GM21786 (cell line): ENCODE results near the gene KNCN.

Source experiments
- ATAC-seq: cut with Tn5 transposase; IDR thresholded peaks from one replicate; pipeline ENCODE4 v1.9.1; 2021; ENCODE audit not compliant: unreplicated experiment

The KNCN gene

DNA sequence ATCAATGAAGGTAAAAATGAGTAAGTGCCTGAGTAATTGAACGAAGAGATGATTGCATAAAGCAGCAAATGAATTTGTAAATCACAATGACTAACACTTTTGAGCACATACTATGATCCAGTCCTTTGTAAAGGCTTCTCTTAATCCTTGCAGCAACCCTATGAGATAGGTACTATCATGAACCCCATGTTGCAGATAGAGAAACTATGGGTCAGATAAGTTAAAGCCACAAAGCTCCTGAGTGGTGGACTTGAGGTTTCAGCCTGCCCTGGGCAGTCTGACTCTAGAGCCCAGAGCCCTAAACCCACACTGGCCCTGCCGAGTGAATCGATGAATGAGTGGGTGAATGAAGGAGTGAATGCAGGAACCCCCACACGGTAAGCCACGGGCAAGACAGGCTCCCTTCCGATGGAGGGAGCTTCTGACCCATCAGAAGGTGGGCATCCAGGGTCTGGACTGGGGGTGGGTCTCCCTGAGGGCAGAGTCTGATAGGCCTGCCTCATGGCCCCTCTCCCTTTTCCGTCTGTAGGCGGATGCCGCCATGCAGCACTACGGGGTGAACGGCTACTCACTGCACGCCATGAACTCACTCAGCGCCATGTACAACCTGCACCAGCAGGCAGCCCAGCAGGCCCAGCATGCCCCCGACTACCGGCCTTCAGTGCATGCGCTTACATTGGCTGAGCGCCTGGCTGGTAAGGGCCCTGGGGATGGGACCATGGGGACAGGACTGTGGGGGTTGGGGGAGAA, 44.8 kb downstream of the KNCN start:
- ATAC-seq = no peak

DNA sequence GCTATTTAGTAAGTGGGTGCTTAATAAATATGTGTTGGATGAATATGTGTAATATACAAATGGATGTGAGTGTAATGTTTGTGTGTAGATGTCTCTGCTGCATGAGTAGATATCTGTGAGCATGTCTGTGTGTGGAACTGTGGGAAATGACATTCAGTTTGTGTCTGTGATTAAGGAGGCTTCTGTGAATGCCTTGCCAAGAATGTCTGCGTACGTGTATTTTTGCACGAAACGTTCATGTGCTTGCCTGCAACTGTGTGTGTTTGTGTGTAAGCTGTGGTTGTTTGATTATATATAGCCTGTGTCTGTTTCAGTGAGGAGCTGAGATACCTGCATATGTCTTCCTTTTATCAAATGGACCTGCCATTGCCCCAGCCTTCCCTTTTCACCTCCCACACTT, 48.0 kb downstream of the KNCN start:
- ATAC-seq = no peak

DNA sequence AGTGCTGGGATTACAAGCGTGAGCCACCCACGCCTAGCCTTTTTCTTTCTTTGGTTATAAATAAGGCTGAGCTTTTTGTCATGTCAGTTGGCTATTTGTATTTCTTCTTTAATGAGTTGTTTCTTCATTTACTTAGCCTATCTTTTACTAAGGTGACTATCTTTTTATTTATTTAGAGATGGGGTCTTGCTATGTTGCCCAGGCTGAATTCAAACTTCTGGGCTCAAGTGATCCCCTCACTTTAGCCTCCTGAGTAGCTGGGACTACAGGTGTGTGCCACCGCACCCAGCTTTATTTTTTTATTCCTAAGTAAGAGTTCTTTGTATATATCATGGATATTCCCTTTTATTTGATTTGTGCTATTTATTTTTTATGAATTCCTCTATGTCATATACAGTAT, 49.9 kb downstream of the KNCN start:
- ATAC-seq = no peak

DNA sequence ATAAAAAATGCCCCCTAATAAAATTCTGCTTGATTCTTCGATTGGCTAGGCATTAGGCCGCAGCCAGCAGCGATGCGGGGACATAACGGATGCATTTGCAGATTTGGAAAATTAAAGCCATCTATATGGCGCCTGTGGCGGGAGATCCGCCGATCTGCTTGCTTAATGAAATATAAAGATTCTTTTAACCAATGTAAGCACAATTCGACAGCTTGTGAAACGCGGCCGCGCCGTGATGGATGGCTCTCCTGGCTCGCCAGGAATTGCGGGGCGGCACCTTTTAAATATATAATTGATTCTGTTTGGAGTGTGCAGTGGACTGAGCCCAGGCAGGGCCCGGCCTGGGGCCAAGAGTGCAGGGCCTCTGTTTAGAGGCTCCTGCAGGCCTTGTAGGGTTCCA, 53.8 kb downstream of the KNCN start:
- no peak for ATAC-seq

DNA sequence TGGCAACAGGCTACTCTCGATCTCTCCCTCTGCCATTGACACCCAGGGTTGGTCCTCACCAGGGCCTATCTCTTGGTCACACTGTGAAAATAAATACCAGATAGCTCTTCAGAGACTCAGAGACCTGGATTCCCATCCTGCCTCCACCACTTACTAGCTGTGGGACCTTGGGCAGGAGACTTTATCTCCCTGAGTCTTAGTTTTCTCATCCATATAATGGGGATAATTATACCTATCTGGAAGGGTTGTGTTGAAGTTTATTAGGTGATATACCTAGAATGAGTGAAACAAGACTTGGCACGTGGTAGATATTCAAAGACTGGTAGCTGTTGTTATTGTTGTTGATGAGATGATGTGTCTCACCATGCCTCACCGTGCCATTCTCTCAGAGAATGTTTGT, 54.4 kb downstream of the KNCN start:
- ATAC-seq = no peak

DNA sequence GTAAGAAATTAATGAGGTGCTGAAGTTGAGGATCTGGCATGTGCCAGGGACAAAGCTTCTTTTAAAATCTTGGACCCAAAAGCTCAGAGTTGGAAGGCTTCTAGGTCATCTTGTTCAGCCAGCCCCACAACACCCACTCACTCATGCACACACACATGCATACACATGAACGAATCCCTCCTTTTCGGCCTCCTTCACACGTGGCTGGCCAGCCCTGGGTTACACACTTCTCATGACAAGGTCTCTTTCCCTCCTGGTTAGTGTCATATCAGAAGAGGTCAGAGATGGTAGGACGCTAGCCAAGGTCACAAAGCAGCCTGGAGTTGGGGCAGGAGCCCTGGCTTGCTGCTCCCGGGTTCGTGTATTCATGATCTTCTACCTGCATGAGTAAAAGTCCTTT, 54.9 kb downstream of the KNCN start:
- ATAC-seq = no peak

DNA sequence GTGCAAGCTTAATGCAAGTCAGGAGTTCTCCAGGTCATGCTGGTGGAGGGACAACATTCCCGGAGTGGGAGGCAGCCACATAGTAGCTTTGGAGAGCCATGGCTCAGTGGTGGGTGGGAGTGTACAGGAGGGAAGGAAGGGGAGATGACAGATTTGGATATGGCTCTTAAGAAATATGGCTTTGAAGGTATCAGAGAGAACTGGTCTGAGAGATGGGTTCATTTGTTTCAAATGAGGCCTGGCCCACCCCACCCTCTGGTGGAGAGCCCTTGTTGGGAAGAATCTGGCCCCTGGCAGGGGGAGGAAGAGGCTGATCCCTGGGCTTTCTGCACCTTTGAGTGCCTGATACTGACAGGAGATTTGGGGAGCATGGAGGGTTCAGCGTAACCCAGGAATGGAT, 55.7 kb downstream of the KNCN start:
- no peak for ATAC-seq
